B cell (primary cell): Measurements from ENCODE around the gene RAB25. TPM values are rescaled to one million over a fixed set of nuclear protein-coding genes. Genes with fewer than 3 reads are reported as not detected.
A peak's percentile ranks its signal among the peaks of the same experiment; 100 is the strongest.

Experiments
- ATAC-seq: fragments of 200-7000 bp; cut with Tn5 transposase; one replicate; pipeline ENCODE4 v1.10.0; 2021; ENCODE audit warnings: low read depth, mild to moderate bottlenecking, moderate number of reproducible peaks, moderate library complexity
- CTCF ChIA-PET: fragments of 350-600 bp; sonication (Branson Sonifier 250); formaldehyde crosslinking; loops from one replicate; lab custom pipeline; 2021; ENCODE audit warnings: antibody characterized with exemption, inconsistent platforms; lab: Charles Lee
- POLR2A ChIA-PET: fragments of 350-600 bp; sonication (Branson Sonifier 250); formaldehyde crosslinking; loops from one replicate; lab custom pipeline; 2021; ENCODE audit warnings: antibody characterized with exemption; lab: Charles Lee
- DNase-seq: peaks from one replicate; pipeline ENCODE4 v3.0.0; 2013
- H2AFZ ChIP-seq: 2 replicates; pipeline ENCODE4 v1.6.1; 2012; ENCODE audit warnings: mild to moderate bottlenecking, low read depth, low read length; ENCODE audit not compliant: insufficient read depth, poor library complexity, severe bottlenecking
- H3K27ac ChIP-seq, 2 donors: 1 replicate in 1 of 2; 2 replicates in 1 of 2; pipeline ENCODE4 v1.5.1; 2012 to 2013; ENCODE audit warnings: low read length in 2 of 2, mild to moderate bottlenecking in 2 of 2, moderate library complexity in 1 of 2
- H3K27me3 ChIP-seq, 4 experiments: fragments of 200-600 bp in 1 of 4; sonication (generic) in 1 of 4; replicated peaks in 1 of 4; 1 replicate in 2 of 4; 2 replicates in 2 of 4; pipeline versions ENCODE4 v1.6.1 to v1.7.0; 2013 to 2016; ENCODE audit warnings: low read length in 3 of 4, mild to moderate bottlenecking in 2 of 4, mixed read lengths in 1 of 4, moderate library complexity in 1 of 4; ENCODE audit not compliant: insufficient read depth in 4 of 4, control insufficient read depth in 3 of 4; ENCODE audit errors: control extremely low read depth in 1 of 4
- H3K36me3 ChIP-seq, 2 experiments: replicated peaks in 1 of 2; 1 replicate in 1 of 2; 2 replicates in 1 of 2; pipeline versions ENCODE4 v1.6.1 to v1.7.1; 2013; ENCODE audit warnings: low read length in 1 of 2; ENCODE audit not compliant: insufficient read depth in 2 of 2, control insufficient read depth in 1 of 2; ENCODE audit errors: control extremely low read depth in 1 of 2, extremely low read depth in 1 of 2
- H3K4me1 ChIP-seq, 2 donors: fragments of 200-600 bp in 1 of 2; sonication (generic) in 1 of 2; 1 replicate in 1 of 2; 2 replicates in 1 of 2; pipeline versions ENCODE4 v1.5.1 to v1.6.1; 2013 to 2017; ENCODE audit warnings: low read length in 2 of 2; ENCODE audit not compliant: control insufficient read depth in 2 of 2, insufficient read depth in 2 of 2
- H3K4me2 ChIP-seq: replicated peaks from 2 replicates; pipeline ENCODE3; 2012; ENCODE audit warnings: mild to moderate bottlenecking, low read depth, low read length; ENCODE audit not compliant: poor library complexity, severe bottlenecking
- H3K4me3 ChIP-seq, 5 experiments: fragments of 200-600 bp in 1 of 5; sonication (generic) in 1 of 5; 1 replicate in 3 of 5; 2 replicates in 2 of 5; pipeline versions ENCODE4 v1.5.1 to v1.7.0; 2011 to 2016; ENCODE audit warnings: low read length in 4 of 5, mild to moderate bottlenecking in 4 of 5, low read depth in 2 of 5, control low read depth in 1 of 5, moderate library complexity in 1 of 5; ENCODE audit not compliant: insufficient read depth in 1 of 5; ENCODE audit errors: control extremely low read depth in 1 of 5, extremely low read depth in 1 of 5
- H3K79me2 ChIP-seq: fragments of 200-600 bp; sonication (generic); one replicate; pipeline ENCODE4 v1.6.0; 2016; ENCODE audit warnings: low read length; ENCODE audit not compliant: control insufficient read depth, insufficient read depth
- H3K9ac ChIP-seq: fragments of 200-600 bp; sonication (generic); 2 replicates; pipeline ENCODE4 v1.6.1; 2017; ENCODE audit warnings: mild to moderate bottlenecking, low read length, moderate library complexity
- H3K9me3 ChIP-seq, 3 donors: one replicate each; pipeline versions ENCODE4 v1.6.1 to v1.7.1; 2013; ENCODE audit warnings: low read length in 2 of 3; ENCODE audit not compliant: control insufficient read depth in 2 of 3, insufficient read depth in 1 of 3; ENCODE audit errors: control extremely low read depth in 1 of 3
- H4K20me1 ChIP-seq: 2 replicates; pipeline ENCODE4 v1.6.0; 2012; ENCODE audit warnings: mild to moderate bottlenecking, low read length; ENCODE audit not compliant: insufficient read depth, control insufficient read depth, poor library complexity, severe bottlenecking
- H3K27ac Mint-ChIP-seq: one replicate; pipeline ENCODE4 v1.8.0; 2021; ENCODE audit warnings: mixed read lengths
- H3K27me3 Mint-ChIP-seq: one replicate; pipeline ENCODE4 v1.8.0; 2021; ENCODE audit warnings: mixed read lengths
- H3K4me1 Mint-ChIP-seq: one replicate; pipeline ENCODE4 v1.8.0; 2021; ENCODE audit warnings: mixed read lengths
- H3K4me3 Mint-ChIP-seq: one replicate; pipeline ENCODE4 v1.8.0; 2021; ENCODE audit warnings: mixed read lengths
- H3K9me3 Mint-ChIP-seq: one replicate; pipeline ENCODE4 v1.8.0; 2022; ENCODE audit warnings: mixed read lengths; ENCODE audit not compliant: insufficient read depth
- EZH2 ChIP-seq: IDR thresholded peaks from 2 replicates; pipeline ENCODE4 v1.6.1; 2012; ENCODE audit warnings: borderline replicate concordance, low read depth, mild to moderate bottlenecking, moderate library complexity, low read length; ENCODE audit not compliant: insufficient read depth, poor library complexity, severe bottlenecking
- WGBS: methylation state at CpG from one replicate; pipeline ENCODE4 v1.1.5; 2013; ENCODE audit warnings: missing lambda C conversion rate; ENCODE audit not compliant: insufficient coverage; 5-methylcytosine and 5-hydroxymethylcytosine counted together
- intact Hi-C: fragments of 100-400 bp; cut with micrococcal nuclease; formaldehyde crosslinking; loops from one replicate; pipeline ENCODE4 v1.10.0; 2022
- polyA plus RNA-seq: library from polyadenylated mRNA; depleted of rRNA; stranded (reverse); fragments of >200 nt; gene quantifications from 2 replicates; pipeline ENCODE4 v1.2.3, GENCODE V29; 2012
- total RNA-seq, 2 donors: library from RNA; stranded (reverse); fragments of 120-200 nt in 1 of 2; gene quantifications; 1 replicate in 1 of 2; 2 replicates in 1 of 2; pipeline versions ENCODE4 v1.2.3 to v1.2.4, GENCODE V29; 2013 to 2022
- TF ChIP-seq, protein P1 (sequence below): fragments of 200-600 bp; IDR thresholded peaks from one replicate; pipeline ENCODE4 v1.8.0; 2022; ENCODE audit warnings: antibody characterized with exemption, mild to moderate bottlenecking

RAB25 gene
- total and polyA plus RNA-seq, 2 donors (not counting 1 experiment from before 2014, with no cell fraction given), result 0.69 to 2.2 TPM

GRCh38 chr1:156106624-156107488 lies 45.9 kb downstream of the RAB25 start:
- Histone ChIP-seq H3K9me3 (no peaks in the 10 kb centered on the region), H3K27ac (peak overlapping the region; percentile 96 to 99), H3K79me2 (no peaks in the 10 kb centered on the region), H3K4me1 (peaks cover 35 to 43% of the 10 kb centered on the region in 2 donors), H2AFZ (peak overlapping the region; percentile 51), H3K4me2 (peak overlapping the region; percentile 92), H3K4me3 (peak overlapping the region in 4 of 5 experiments; percentile 38 to 65 (median 48)), H3K36me3 (no peaks in the 10 kb centered on the region), H3K27me3 (peaks cover 0 to 4% (median 2%) of the 10 kb centered on the region in 4 experiments), H4K20me1 (no peaks in the 10 kb centered on the region), H3K9ac (peak overlapping the region; percentile 74)
- peak overlapping the region; percentile 75 for H3K4me3 Mint-ChIP-seq
- H3K27ac Mint-ChIP-seq, result peak overlapping the region; percentile 92
- H3K4me1 Mint-ChIP-seq, result peaks cover 58% of the 10 kb centered on the region
- CTCF ChIA-PET, result interaction anchor here (0.9 to 23.7 kb wide), 4 partner anchors 10 to 118 kb away, joined by 3 to 970 read pairs (median 42); partner anchors contain the start of gene LMNA
- intact Hi-C loops, result loop anchor here (1.0 to 2.0 kb wide), 4 partner anchors 7 to 86 kb away; partner anchors contain the start of gene LMNA
- TF ChIP-seq, protein P1, sequence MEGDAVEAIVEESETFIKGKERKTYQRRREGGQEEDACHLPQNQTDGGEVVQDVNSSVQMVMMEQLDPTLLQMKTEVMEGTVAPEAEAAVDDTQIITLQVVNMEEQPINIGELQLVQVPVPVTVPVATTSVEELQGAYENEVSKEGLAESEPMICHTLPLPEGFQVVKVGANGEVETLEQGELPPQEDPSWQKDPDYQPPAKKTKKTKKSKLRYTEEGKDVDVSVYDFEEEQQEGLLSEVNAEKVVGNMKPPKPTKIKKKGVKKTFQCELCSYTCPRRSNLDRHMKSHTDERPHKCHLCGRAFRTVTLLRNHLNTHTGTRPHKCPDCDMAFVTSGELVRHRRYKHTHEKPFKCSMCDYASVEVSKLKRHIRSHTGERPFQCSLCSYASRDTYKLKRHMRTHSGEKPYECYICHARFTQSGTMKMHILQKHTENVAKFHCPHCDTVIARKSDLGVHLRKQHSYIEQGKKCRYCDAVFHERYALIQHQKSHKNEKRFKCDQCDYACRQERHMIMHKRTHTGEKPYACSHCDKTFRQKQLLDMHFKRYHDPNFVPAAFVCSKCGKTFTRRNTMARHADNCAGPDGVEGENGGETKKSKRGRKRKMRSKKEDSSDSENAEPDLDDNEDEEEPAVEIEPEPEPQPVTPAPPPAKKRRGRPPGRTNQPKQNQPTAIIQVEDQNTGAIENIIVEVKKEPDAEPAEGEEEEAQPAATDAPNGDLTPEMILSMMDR, result no peak
- no peak for TF ChIP-seq EZH2
- POLR2A ChIA-PET, result interaction anchor here (0.7 to 1.3 kb wide), 5 partner anchors 9 to 434 kb away, joined by 3 to 6 read pairs (median 3); no protein-coding TSS in a partner anchor
- 79% methylated on average over 9 of the region's 14 CpGs for WGBS
- DNase-seq, result no peak
- no peaks in the 10 kb centered on the region for H3K27me3 Mint-ChIP-seq
- no peaks in the 10 kb centered on the region for H3K9me3 Mint-ChIP-seq
- no peak for ATAC-seq

DNA sequence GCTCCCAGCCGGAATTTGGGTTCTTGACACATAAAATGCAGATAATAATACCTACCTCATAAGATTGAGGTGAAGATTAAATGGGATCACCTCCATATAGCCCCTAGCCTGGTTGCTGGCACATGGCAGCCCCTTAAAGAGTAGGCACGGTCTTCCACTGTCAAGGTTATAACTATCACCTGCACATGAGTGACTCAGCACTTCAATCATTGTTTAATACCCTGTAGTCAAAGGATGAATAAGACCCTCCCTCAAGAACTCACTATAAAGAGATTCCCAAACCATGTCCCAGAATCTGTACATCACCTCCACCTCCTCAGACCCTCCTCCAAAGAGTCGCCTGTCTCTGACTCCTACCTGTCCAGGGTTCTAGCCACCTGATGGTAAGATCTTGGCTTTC lies 47.1 kb downstream of the RAB25 start:
- intact Hi-C loops, result no loop called here
- DNase-seq, result no peak
- WGBS, result 76% methylated on average over 2 of the region's 3 CpGs
- H3K4me3 ChIP-seq, result no peak overlapping the region
- ATAC-seq, result no peak
- peak overlapping the region; percentile 26 for H3K4me3 Mint-ChIP-seq
- ChIA-PET CTCF (interaction anchor here (6.3 to 23.7 kb wide), 2 partner anchors 11 to 17 kb away, joined by 82 to 970 read pairs; partner anchors contain the start of gene LMNA), POLR2A (interaction anchor here (0.7 kb wide), 1 partner anchor 8 kb away, joined by 3 read pairs; no protein-coding TSS in a partner anchor)
- H3K27me3 ChIP-seq, result peaks cover 0 to 5% (median 2%) of the 10 kb centered on the region in 4 experiments
- H3K4me2 ChIP-seq, result no peak overlapping the region
- peak overlapping the region; percentile 72 for H3K27ac Mint-ChIP-seq
- peaks cover 57% of the 10 kb centered on the region for H3K4me1 Mint-ChIP-seq
- no peaks in the 10 kb centered on the region for H3K36me3 ChIP-seq
- no peaks in the 10 kb centered on the region for H3K9me3 ChIP-seq
- H2AFZ ChIP-seq, result no peak overlapping the region
- H3K79me2 ChIP-seq, result no peaks in the 10 kb centered on the region
- peaks cover 3% of the 10 kb centered on the region for H3K27me3 Mint-ChIP-seq
- no peak overlapping the region for H3K9ac ChIP-seq
- TF ChIP-seq EZH2, result no peak
- TF ChIP-seq, protein P1, result no peak
- H3K4me1 ChIP-seq, result peaks cover 35 to 40% of the 10 kb centered on the region in 2 donors
- H4K20me1 ChIP-seq, result no peaks in the 10 kb centered on the region
- H3K27ac ChIP-seq, result peak overlapping the region in 1 of 2 donors; percentile 99
- no peaks in the 10 kb centered on the region for H3K9me3 Mint-ChIP-seq
